ENCODE results near the gene ITGA3.

Gene ITGA3

GRCh38 chr17:50123649-50124349 is 67.9 kb downstream of the ITGA3 start:
- peak in 12 of 58 donors; percentile 4 to 29 (median 16) for DNase-seq

- DNase-seq, result peak in 16 of 58 donors; percentile 6 to 69 (median 35)
Measured at GRCh38 chr17:50125420-50125997, 69.6 kb downstream of the ITGA3 start.

GRCh38 chr17:50127697-50128361 is 71.9 kb downstream of the ITGA3 start:
- DNase-seq, result no peak

- DNase-seq, result peak in 9 of 58 donors; percentile 12 to 48 (median 40)
Measured at GRCh38 chr17:50128441-50129352, 72.8 kb downstream of the ITGA3 start.

DNA sequence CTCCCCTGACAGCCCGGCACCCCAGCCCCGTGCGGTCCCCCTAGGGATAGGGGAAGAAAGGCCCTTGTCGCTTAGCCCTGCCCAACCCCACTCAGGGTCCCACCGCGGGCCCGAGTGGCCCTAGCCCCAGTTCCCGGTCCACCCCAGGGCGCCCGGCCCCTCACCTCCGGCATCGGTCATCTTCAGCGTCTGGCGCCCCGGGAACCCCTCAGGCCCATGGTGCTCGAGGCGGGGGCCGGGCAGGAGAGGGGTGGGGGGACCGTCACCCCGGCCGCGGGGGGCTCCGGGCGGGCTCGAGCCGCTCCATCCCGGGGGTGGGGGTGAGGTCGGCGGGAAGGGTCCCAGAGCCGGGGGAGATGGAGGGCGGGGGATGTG is 73.4 kb downstream of the ITGA3 start:
- peak in 1 of 58 donors; percentile 73 for DNase-seq

- DNase-seq, result peak in 15 of 58 donors; percentile 13 to 73 (median 40)
Measured at GRCh38 chr17:50129728-50130558, 74.0 kb downstream of the ITGA3 start, which contains the start of gene SAMD14. SAMD14 (minus strand) TSS chr17:50130160; CDS start chr17:50124959, 5,201 bp downstream.

- peak in 1 of 58 donors; percentile 11 for DNase-seq
Measured at GRCh38 chr17:50130559-50131305, 74.8 kb downstream of the ITGA3 start.

DNA sequence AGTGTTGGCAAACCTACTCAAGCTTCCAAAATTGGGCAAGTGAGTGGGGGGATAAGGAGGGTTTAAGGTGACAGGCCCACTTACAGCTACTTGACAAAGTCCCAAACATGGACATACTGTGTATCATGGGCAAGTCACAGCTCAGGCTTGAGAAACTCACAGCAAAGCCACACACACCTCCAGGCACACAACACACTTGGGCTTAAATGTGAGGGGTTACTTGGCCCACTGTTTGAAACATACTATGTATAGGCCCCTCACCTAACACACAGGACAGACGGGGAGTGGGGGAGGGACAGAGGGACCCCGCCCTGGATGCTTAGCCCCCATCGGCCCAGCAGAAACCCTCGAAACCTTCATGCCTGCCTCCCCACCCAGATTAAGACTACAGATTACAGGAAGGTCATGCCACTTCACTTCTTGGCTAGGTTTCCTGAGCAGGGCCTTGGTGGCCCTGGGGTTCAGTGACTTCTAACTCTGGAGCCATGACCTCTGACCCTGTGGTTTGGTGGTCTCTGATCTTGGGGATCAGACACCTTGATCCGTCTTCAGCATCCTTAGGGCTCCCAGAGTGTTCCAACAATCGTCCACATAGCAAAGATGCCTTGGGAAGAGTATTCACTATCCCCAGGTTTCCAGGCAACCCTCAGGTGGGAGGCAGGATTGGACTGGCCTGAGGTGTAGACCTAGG is 76.3 kb downstream of the ITGA3 start:
- DNase-seq, result no peak

- peak in 13 of 58 donors; percentile 14 to 62 (median 28) for DNase-seq
Measured at GRCh38 chr17:50133028-50133768, 77.3 kb downstream of the ITGA3 start.

GRCh38 chr17:50133769-50134099 is 77.8 kb downstream of the ITGA3 start:
- DNase-seq, result no peak

GRCh38 chr17:50134206-50135110 is 78.5 kb downstream of the ITGA3 start:
- DNase-seq, result no peak

DNA sequence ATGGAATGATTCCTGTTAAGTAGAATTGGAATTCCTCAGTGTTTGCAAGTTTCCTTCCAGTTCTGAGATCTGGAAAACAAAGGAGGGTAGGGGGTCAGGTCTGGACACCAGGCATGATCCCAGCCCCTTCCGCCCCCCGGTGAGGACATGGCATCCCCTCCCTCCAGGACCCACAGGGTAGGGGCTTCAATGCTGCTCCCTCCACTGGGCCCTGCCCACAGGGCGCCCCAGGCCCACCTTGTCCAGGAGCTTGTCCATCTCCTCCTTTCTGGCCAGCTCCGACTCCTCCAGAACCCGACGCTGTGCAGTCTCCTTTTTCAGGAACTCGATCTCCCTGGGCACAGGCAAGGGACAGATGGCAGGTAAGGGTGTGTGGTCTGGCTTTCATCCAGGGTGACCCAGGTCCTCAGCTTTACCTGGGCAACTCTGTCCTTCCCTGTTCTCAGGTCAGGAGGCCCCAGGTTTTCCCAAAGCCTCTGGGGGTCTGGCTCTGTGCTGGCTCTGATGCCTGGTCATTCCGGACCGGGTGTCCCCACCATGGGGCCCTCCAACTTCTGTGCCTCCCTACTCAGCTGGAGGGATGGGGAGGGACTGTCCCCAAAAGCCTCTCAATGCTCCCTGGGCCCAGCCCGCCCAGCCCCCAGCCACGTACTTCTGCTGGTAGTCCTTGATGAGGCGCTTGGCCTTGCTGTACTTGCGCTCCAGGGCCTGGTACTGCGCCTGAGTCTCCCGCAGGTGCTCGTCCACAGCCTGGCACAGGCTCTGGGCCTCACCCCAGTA is 79.6 kb downstream of the ITGA3 start:
- no peak for DNase-seq

DNA sequence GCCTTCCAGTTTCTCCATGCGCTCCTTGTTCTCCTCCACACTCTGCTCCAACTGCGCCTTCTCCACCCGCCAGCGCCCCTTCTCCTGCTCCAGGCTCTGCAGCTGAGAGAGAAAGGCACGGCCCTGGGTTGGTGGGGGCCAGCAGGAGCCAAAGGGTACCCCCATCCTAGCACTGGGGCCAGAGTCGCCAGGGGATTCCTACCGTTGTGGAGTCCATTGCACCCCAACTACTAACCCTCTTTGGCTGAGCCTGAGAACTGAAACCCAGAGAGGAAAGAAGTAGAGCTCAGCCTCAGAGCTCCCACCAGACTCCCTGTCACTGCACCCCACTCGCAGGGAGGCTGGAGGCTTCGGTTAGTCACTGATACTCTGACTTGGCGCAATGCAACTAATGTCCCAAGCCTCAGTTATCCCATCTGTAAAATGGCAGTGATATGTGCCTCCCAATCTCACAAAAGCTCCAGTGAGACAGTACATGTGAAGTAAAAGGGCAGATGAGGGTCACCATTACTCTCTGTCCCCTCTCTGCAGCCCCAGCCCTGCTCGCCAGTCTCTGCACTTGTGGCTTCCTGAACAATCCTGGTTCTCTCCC is 80.3 kb downstream of the ITGA3 start:
- no peak for DNase-seq

DNA sequence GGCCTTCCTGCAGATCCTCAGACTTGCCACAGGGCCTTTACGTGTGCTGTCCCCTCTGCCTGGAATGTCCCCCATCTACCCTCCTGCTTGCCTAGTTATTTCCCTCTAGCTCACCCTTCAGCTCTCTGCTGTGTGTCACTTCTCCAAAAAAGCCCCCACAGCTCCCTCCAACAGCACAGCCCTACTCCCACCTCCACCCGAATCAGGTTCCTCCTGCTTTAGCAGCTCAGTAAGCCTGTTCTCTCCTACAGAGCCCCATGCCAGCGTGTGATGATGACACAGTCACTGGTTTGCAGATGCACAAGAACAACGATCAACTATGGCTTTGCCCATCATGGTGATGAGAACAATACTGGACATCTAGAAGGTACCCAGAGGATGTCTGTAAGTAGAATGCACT is 81.1 kb downstream of the ITGA3 start:
- peak in 4 of 58 donors; percentile 28 to 63 (median 34) for DNase-seq

- DNase-seq, result no peak
Measured at GRCh38 chr17:50139185-50139783, 83.4 kb downstream of the ITGA3 start.

Measured in anterior cingulate cortex (tissue), 58 donors.